ENCODE measurements around the gene NRIP2.

The NRIP2 gene

GRCh38 chr12:2796187-2796666 is 38.6 kb downstream of the NRIP2 start:
- no peak overlapping the region for H3K9ac ChIP-seq (ENCODE audit: low read length)
- no peaks in the 10 kb centered on the region for H3K27me3 ChIP-seq (ENCODE audit: control insufficient read depth, insufficient read depth, low read length)
- peaks cover 38% of the 10 kb centered on the region for H3K36me3 ChIP-seq (ENCODE audit: control insufficient read depth, insufficient read depth, low read length)
- H3K4me3 ChIP-seq (ENCODE audit: low read length), result peak overlapping the region; percentile 73
- peaks cover 4% of the 10 kb centered on the region for H3K4me1 ChIP-seq (ENCODE audit: control insufficient read depth, insufficient read depth, low read length)
- no peak overlapping the region for H3K27ac ChIP-seq (ENCODE audit: low read depth, low read length)

- H3K4me3 ChIP-seq (ENCODE audit: low read length), result peak overlapping the region; percentile 75
- no peak overlapping the region for H3K9ac ChIP-seq (ENCODE audit: low read length)
- peaks cover 4% of the 10 kb centered on the region for H3K4me1 ChIP-seq (ENCODE audit: control insufficient read depth, insufficient read depth, low read length)
- peaks cover 32% of the 10 kb centered on the region for H3K36me3 ChIP-seq (ENCODE audit: control insufficient read depth, insufficient read depth, low read length)
- H3K27me3 ChIP-seq (ENCODE audit: control insufficient read depth, insufficient read depth, low read length), result no peaks in the 10 kb centered on the region
- peak overlapping the region; percentile 68 for H3K27ac ChIP-seq (ENCODE audit: low read depth, low read length)
Observed at GRCh38 chr12:2795291-2796186, 39.3 kb downstream of the NRIP2 start.

GRCh38 chr12:2794736-2795289 is 40.0 kb downstream of the NRIP2 start, which contains the start of gene FKBP4:
Gene FKBP4, plus strand, starts transcription at chr12:2794970. Its CDS starts 170 bp downstream, at chr12:2795140.
- peaks cover 4% of the 10 kb centered on the region for H3K4me1 ChIP-seq (ENCODE audit: control insufficient read depth, insufficient read depth, low read length)
- peaks cover 27% of the 10 kb centered on the region for H3K36me3 ChIP-seq (ENCODE audit: control insufficient read depth, insufficient read depth, low read length)
- peak within 1 kb of the TSS; percentile 68 for H3K27ac ChIP-seq (ENCODE audit: low read depth, low read length)
- peak within 1 kb of the TSS; percentile 25 for H3K9ac ChIP-seq (ENCODE audit: low read length)
- H3K27me3 ChIP-seq (ENCODE audit: control insufficient read depth, insufficient read depth, low read length), result no peaks in the 10 kb centered on the region
- H3K4me3 ChIP-seq (ENCODE audit: low read length), result peak within 1 kb of the TSS; percentile 75

- peak overlapping the region; percentile 68 for H3K27ac ChIP-seq (ENCODE audit: low read depth, low read length)
- peak overlapping the region; percentile 25 for H3K9ac ChIP-seq (ENCODE audit: low read length)
- no peaks in the 10 kb centered on the region for H3K27me3 ChIP-seq (ENCODE audit: control insufficient read depth, insufficient read depth, low read length)
- H3K4me1 ChIP-seq (ENCODE audit: control insufficient read depth, insufficient read depth, low read length), result peaks cover 4% of the 10 kb centered on the region
- peaks cover 21% of the 10 kb centered on the region for H3K36me3 ChIP-seq (ENCODE audit: control insufficient read depth, insufficient read depth, low read length)
- peak overlapping the region; percentile 75 for H3K4me3 ChIP-seq (ENCODE audit: low read length)
Observed at GRCh38 chr12:2794191-2794735, 40.6 kb downstream of the NRIP2 start.

GRCh38 chr12:2793561-2793960 is 41.3 kb downstream of the NRIP2 start:
- Histone ChIP-seq H3K4me1 (ENCODE audit: control insufficient read depth, insufficient read depth, low read length) (peaks cover 4% of the 10 kb centered on the region), H3K9ac (ENCODE audit: low read length) (no peak overlapping the region), H3K36me3 (ENCODE audit: control insufficient read depth, insufficient read depth, low read length) (peaks cover 15% of the 10 kb centered on the region), H3K4me3 (ENCODE audit: low read length) (no peak overlapping the region), H3K27ac (ENCODE audit: low read depth, low read length) (no peak overlapping the region), H3K27me3 (ENCODE audit: control insufficient read depth, insufficient read depth, low read length) (no peaks in the 10 kb centered on the region)

- Histone ChIP-seq H3K4me3 (ENCODE audit: low read length) (no peak overlapping the region), H3K27ac (ENCODE audit: low read depth, low read length) (no peak overlapping the region), H3K4me1 (ENCODE audit: control insufficient read depth, insufficient read depth, low read length) (peaks cover 4% of the 10 kb centered on the region), H3K27me3 (ENCODE audit: control insufficient read depth, insufficient read depth, low read length) (no peaks in the 10 kb centered on the region), H3K36me3 (ENCODE audit: control insufficient read depth, insufficient read depth, low read length) (peaks cover 8% of the 10 kb centered on the region), H3K9ac (ENCODE audit: low read length) (no peak overlapping the region)
Observed at GRCh38 chr12:2792671-2793500, 41.9 kb downstream of the NRIP2 start.

- H3K27ac ChIP-seq (ENCODE audit: low read depth, low read length), result no peak overlapping the region
- no peaks in the 10 kb centered on the region for H3K4me1 ChIP-seq (ENCODE audit: control insufficient read depth, insufficient read depth, low read length)
- H3K4me3 ChIP-seq (ENCODE audit: low read length), result no peak overlapping the region
- H3K36me3 ChIP-seq (ENCODE audit: control insufficient read depth, insufficient read depth, low read length), result no peaks in the 10 kb centered on the region
- no peaks in the 10 kb centered on the region for H3K27me3 ChIP-seq (ENCODE audit: control insufficient read depth, insufficient read depth, low read length)
- H3K9ac ChIP-seq (ENCODE audit: low read length), result no peak overlapping the region
Observed at GRCh38 chr12:2791089-2791488, 43.7 kb downstream of the NRIP2 start.

GRCh38 chr12:2785017-2785416 is 49.8 kb downstream of the NRIP2 start:
- Histone ChIP-seq H3K4me1 (ENCODE audit: control insufficient read depth, insufficient read depth, low read length) (no peaks in the 10 kb centered on the region), H3K4me3 (ENCODE audit: low read length) (no peak overlapping the region), H3K9ac (ENCODE audit: low read length) (no peak overlapping the region), H3K27me3 (ENCODE audit: control insufficient read depth, insufficient read depth, low read length) (no peaks in the 10 kb centered on the region), H3K27ac (ENCODE audit: low read depth, low read length) (no peak overlapping the region), H3K36me3 (ENCODE audit: control insufficient read depth, insufficient read depth, low read length) (no peaks in the 10 kb centered on the region)

- Histone ChIP-seq H3K9ac (ENCODE audit: low read length) (no peak overlapping the region), H3K27ac (ENCODE audit: low read depth, low read length) (no peak overlapping the region), H3K4me3 (ENCODE audit: low read length) (peak overlapping the region; percentile 40)
Observed at GRCh38 chr12:2783936-2784600, 50.8 kb downstream of the NRIP2 start.

GRCh38 chr12:2779281-2779680 is 55.6 kb downstream of the NRIP2 start:
- no peaks in the 10 kb centered on the region for H3K27me3 ChIP-seq (ENCODE audit: control insufficient read depth, insufficient read depth, low read length)
- H3K4me3 ChIP-seq (ENCODE audit: low read length), result no peak overlapping the region
- H3K9ac ChIP-seq (ENCODE audit: low read length), result no peak overlapping the region
- no peak overlapping the region for H3K27ac ChIP-seq (ENCODE audit: low read depth, low read length)
- H3K4me1 ChIP-seq (ENCODE audit: control insufficient read depth, insufficient read depth, low read length), result no peaks in the 10 kb centered on the region
- no peaks in the 10 kb centered on the region for H3K36me3 ChIP-seq (ENCODE audit: control insufficient read depth, insufficient read depth, low read length)

More at GRCh38 chr12:2783936-2784600, 50.8 kb downstream of the NRIP2 start:
- no peaks in the 10 kb centered on the region for H3K27me3 ChIP-seq (ENCODE audit: control insufficient read depth, insufficient read depth, low read length)
- no peaks in the 10 kb centered on the region for H3K36me3 ChIP-seq (ENCODE audit: control insufficient read depth, insufficient read depth, low read length)
- H3K4me1 ChIP-seq (ENCODE audit: control insufficient read depth, insufficient read depth, low read length), result no peaks in the 10 kb centered on the region

- Histone ChIP-seq H3K9ac (ENCODE audit: low read length) (no peak overlapping the region), H3K27me3 (ENCODE audit: control insufficient read depth, insufficient read depth, low read length) (no peaks in the 10 kb centered on the region), H3K27ac (ENCODE audit: low read depth, low read length) (no peak overlapping the region), H3K4me1 (ENCODE audit: control insufficient read depth, insufficient read depth, low read length) (no peaks in the 10 kb centered on the region), H3K36me3 (ENCODE audit: control insufficient read depth, insufficient read depth, low read length) (no peaks in the 10 kb centered on the region), H3K4me3 (ENCODE audit: low read length) (no peak overlapping the region)
Observed at GRCh38 chr12:2776129-2776806, 58.6 kb downstream of the NRIP2 start.

All from rectal smooth muscle tissue (tissue), 1 donor.